Loucy (cell line): ENCODE data around the gene GPER1.

ENCODE experiments used
- H2AFZ ChIP-seq: fragments of 200-600 bp; sonication (generic); 2 replicates; pipeline ENCODE4 v1.6.0; 2016; ENCODE audit warnings: antibody characterized with exemption, mild to moderate bottlenecking, low read length, moderate library complexity
- H3F3A ChIP-seq: fragments of 200-600 bp; 2 replicates; pipeline ENCODE4 v1.6.0; 2016; ENCODE audit warnings: antibody characterized with exemption, low read depth, mild to moderate bottlenecking
- H3K27me3 ChIP-seq: fragments of 200-600 bp; sonication (generic); 2 replicates; pipeline ENCODE4 v1.6.1; 2014; ENCODE audit warnings: low read length, mild to moderate bottlenecking; ENCODE audit not compliant: insufficient read depth, poor library complexity, severe bottlenecking
- H3K36me3 ChIP-seq: fragments of 200-600 bp; sonication (generic); 2 replicates; pipeline ENCODE4 v1.6.1; 2016; ENCODE audit warnings: low read length; ENCODE audit not compliant: insufficient read depth
- H3K4me1 ChIP-seq: fragments of 200-600 bp; sonication (generic); 2 replicates; pipeline ENCODE4 v1.5.1; 2014; ENCODE audit warnings: low read length, mild to moderate bottlenecking; ENCODE audit not compliant: insufficient read depth, poor library complexity, severe bottlenecking
- H3K4me2 ChIP-seq: fragments of 200-600 bp; sonication (generic); 2 replicates; pipeline ENCODE4 v1.6.0; 2014; ENCODE audit warnings: antibody characterized with exemption, low read length, low read depth, mild to moderate bottlenecking; ENCODE audit not compliant: poor library complexity, severe bottlenecking
- H3K4me3 ChIP-seq: fragments of 200-600 bp; sonication (generic); 2 replicates; pipeline ENCODE4 v1.5.1; 2014; ENCODE audit warnings: low read length, mild to moderate bottlenecking, mixed read lengths; ENCODE audit not compliant: poor library complexity, severe bottlenecking
- H3K79me2 ChIP-seq: fragments of 200-600 bp; sonication (generic); 2 replicates; pipeline ENCODE4 v1.6.1; 2014; ENCODE audit warnings: low read length; ENCODE audit not compliant: insufficient read depth
- H3K9ac ChIP-seq: fragments of 200-600 bp; sonication (generic); 2 replicates; pipeline ENCODE4 v1.6.0; 2014; ENCODE audit warnings: mild to moderate bottlenecking, low read depth, low read length, moderate library complexity; ENCODE audit not compliant: poor library complexity, severe bottlenecking
- H3K9me2 ChIP-seq: fragments of 200-600 bp; sonication (generic); replicated peaks from 2 replicates; pipeline ENCODE4 v1.6.1; 2016; ENCODE audit warnings: low read depth, low read length, mixed read lengths
- H3K9me3 ChIP-seq: fragments of 200-600 bp; sonication (generic); 2 replicates; pipeline ENCODE4 v1.6.1; 2014; ENCODE audit warnings: mild to moderate bottlenecking, antibody characterized with exemption, low read length, low read depth; ENCODE audit not compliant: insufficient read depth
- H4K20me1 ChIP-seq: fragments of 200-600 bp; sonication (generic); 2 replicates; pipeline ENCODE4 v1.6.0; 2014; ENCODE audit warnings: antibody characterized with exemption, low read length, mild to moderate bottlenecking; ENCODE audit not compliant: insufficient read depth, poor library complexity, severe bottlenecking
- CTCF ChIP-seq: fragments of 200-600 bp; sonication (generic); conservative IDR thresholded peaks from 2 replicates; pipeline ENCODE4 v1.5.1; 2014; ENCODE audit warnings: mild to moderate bottlenecking, antibody characterized with exemption, low read length
- EZH2phosphoT487 ChIP-seq: fragments of 200-600 bp; IDR thresholded peaks from 2 replicates; pipeline ENCODE4 v1.6.1; 2018; ENCODE audit warnings: antibody characterized with exemption, mild to moderate bottlenecking, moderate library complexity, borderline replicate concordance

GPER1 gene

GRCh38 chr7:1044189-1045068 is 43.5 kb upstream of the GPER1 start, which contains the start of gene GPR146:
Gene GPR146, plus strand, starts transcription at chr7:1044546. Its CDS starts 12,970 bp downstream, at chr7:1057516.
- no peaks in the 10 kb centered on the region for H3K9me3 ChIP-seq
- H3K4me3 ChIP-seq = peak within 1 kb of the TSS; percentile 84
- no peaks in the 10 kb centered on the region for H4K20me1 ChIP-seq
- H3K9ac ChIP-seq = peak within 1 kb of the TSS; percentile 72
- H3K79me2 ChIP-seq = peaks cover 42% of the 10 kb centered on the region
- H3K4me1 ChIP-seq = peaks cover 75% of the 10 kb centered on the region
- no peaks in the 10 kb centered on the region for H3K9me2 ChIP-seq
- TF ChIP-seq CTCF (peak; percentile 70), EZH2phosphoT487 (no peak)
- H3F3A ChIP-seq = peaks cover 8% of the 10 kb centered on the region; the same call in 1 of the 2 replicates
- H2AFZ ChIP-seq = peak within 1 kb of the TSS; percentile 60
- no peaks in the 10 kb centered on the region for H3K27me3 ChIP-seq
- H3K36me3 ChIP-seq = no peaks in the 10 kb centered on the region
- peak within 1 kb of the TSS; percentile 93 for H3K4me2 ChIP-seq

DNA sequence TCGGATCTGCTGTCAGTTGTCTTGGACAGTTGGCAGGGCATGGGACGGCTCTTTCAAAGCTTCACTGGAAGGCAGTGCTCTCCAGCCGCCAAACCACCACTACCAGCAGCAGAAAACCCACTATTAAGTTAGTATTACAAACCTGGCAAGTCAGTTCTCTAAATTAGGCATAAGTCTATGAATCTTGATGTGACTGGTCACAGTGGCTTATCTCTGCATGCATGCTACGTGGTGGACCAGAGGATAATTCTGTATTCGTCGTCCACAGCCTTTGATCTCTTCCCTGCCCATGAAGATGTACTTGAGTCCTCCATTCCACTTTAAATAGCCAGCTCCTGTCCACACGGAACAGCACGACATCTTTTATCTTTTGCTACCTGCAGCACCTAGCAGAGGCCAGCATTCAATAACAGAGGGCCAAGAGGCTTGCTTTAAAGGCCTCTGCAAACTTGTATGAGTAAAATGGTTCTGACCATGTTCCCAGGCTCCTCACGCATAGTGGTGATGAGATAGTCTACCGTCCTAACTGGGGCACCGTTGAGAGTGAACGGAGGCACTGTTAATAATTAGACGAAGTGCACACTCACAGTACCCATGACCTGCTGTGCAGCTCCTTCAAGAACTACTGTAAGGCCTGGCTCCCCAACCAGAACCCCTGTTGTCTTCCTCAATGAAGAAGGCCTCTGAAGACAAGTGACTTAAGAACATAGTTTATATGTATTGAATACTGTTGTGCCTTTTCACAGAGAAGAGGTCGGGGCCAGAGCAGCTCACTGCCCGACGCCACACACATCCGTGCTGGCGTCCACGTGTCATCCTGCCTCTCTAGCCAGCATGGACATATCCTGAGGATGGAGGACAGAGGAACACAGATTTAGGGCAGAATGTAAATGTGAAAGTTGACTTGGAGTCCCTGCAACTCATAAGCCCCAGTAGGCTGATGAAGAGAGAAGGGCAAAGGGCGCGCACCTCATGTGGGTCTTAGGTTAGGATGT is 42.5 kb upstream of the GPER1 start:
- peaks cover 47% of the 10 kb centered on the region for H3K79me2 ChIP-seq
- H4K20me1 ChIP-seq = no peaks in the 10 kb centered on the region
- peak overlapping the region; percentile 84 for H3K4me3 ChIP-seq
- H3K4me1 ChIP-seq = peaks cover 84% of the 10 kb centered on the region
- peak overlapping the region; percentile 72 for H3K9ac ChIP-seq
- no peak; the same call in 1 of the 2 replicates for TF ChIP-seq CTCF
- TF ChIP-seq EZH2phosphoT487 = no peak
- peak overlapping the region; percentile 93 for H3K4me2 ChIP-seq
- H3K9me3 ChIP-seq = no peaks in the 10 kb centered on the region
- peaks cover 8% of the 10 kb centered on the region; the same call in 1 of the 2 replicates for H3F3A ChIP-seq
- no peaks in the 10 kb centered on the region for H3K9me2 ChIP-seq
- no peak overlapping the region for H2AFZ ChIP-seq
- H3K36me3 ChIP-seq = no peaks in the 10 kb centered on the region
- H3K27me3 ChIP-seq = no peaks in the 10 kb centered on the region
